RWPE2 (cell line): ENCODE measurements around the gene ETAA1.

ENCODE experiments used
- ATAC-seq: fragments of 200-7000 bp; cut with Tn5 transposase; 3 replicates; pipeline ENCODE4 v1.9.1; 2021; ENCODE audit warnings: low read depth
- DNase-seq: peaks from one replicate; pipeline ENCODE4 v3.0.0-alpha.2; 2020; ENCODE audit warnings: low spot score
- H3K27ac ChIP-seq: fragments of 450-650 bp; 2 replicates; pipeline ENCODE4 v1.5.1; 2017; ENCODE audit warnings: mild to moderate bottlenecking; ENCODE audit not compliant: poor library complexity, severe bottlenecking
- H3K27me3 ChIP-seq: fragments of 250-450 bp; sonication (Bioruptor Pico); 2 replicates; pipeline ENCODE4 v1.5.1; 2021; ENCODE audit warnings: mild to moderate bottlenecking, moderate library complexity; ENCODE audit not compliant: insufficient read depth, poor library complexity, severe bottlenecking
- H3K36me3 ChIP-seq: fragments of 250-450 bp; sonication (Bioruptor Pico); 2 replicates; pipeline ENCODE4 v1.5.1; 2020; ENCODE audit warnings: low read depth, mild to moderate bottlenecking, moderate library complexity
- H3K4me1 ChIP-seq: fragments of 250-450 bp; sonication (Bioruptor Pico); 2 replicates; pipeline ENCODE4 v1.5.1; 2021; ENCODE audit warnings: mild to moderate bottlenecking, moderate library complexity; ENCODE audit not compliant: insufficient read depth, poor library complexity, severe bottlenecking
- H3K4me3 ChIP-seq: fragments of 250-450 bp; sonication (Bioruptor Pico); 2 replicates; pipeline ENCODE4 v1.5.1; 2021; ENCODE audit warnings: mild to moderate bottlenecking, moderate library complexity; ENCODE audit not compliant: severe bottlenecking
- H3K9me3 ChIP-seq: fragments of 250-450 bp; sonication (Bioruptor Pico); 2 replicates; pipeline ENCODE4 v1.5.1; 2021; ENCODE audit warnings: mild to moderate bottlenecking, moderate library complexity; ENCODE audit not compliant: severe bottlenecking
- TF ChIP-seq, protein P1 (sequence below): fragments of 450-650 bp; IDR thresholded peaks from one replicate; pipeline ENCODE4 v1.5.1; 2017; ENCODE audit warnings: mild to moderate bottlenecking, moderate library complexity; ENCODE audit not compliant: poor library complexity, severe bottlenecking

The ETAA1 gene

DNA sequence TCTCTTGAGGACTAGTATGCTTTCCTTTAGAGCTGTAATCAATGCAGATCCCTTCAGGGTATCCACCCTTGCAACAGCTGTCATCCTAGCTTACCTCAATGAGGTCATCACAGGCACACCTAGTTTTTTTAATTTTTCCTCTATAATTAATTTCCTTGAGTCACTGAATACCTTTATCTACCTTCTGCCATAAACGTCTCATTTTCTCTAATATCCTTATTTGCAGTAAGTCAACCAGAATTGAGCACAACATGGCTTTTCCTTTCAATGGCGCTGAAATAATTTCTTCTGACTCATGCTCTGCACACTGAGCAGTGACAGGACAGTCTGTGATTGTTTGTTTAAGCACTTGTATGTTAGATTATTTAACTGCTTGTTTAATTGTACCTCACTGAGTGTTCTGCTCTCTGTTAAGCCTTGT, 49.4 kb downstream of the ETAA1 start:
- DNase-seq (no peak), ATAC-seq (peak; percentile 60)
- no peaks in the 10 kb centered on the region for H3K27me3 ChIP-seq
- H3K36me3 ChIP-seq, result no peaks in the 10 kb centered on the region
- H3K9me3 ChIP-seq, result no peaks in the 10 kb centered on the region
- no peak overlapping the region for H3K4me3 ChIP-seq
- TF ChIP-seq, protein P1, sequence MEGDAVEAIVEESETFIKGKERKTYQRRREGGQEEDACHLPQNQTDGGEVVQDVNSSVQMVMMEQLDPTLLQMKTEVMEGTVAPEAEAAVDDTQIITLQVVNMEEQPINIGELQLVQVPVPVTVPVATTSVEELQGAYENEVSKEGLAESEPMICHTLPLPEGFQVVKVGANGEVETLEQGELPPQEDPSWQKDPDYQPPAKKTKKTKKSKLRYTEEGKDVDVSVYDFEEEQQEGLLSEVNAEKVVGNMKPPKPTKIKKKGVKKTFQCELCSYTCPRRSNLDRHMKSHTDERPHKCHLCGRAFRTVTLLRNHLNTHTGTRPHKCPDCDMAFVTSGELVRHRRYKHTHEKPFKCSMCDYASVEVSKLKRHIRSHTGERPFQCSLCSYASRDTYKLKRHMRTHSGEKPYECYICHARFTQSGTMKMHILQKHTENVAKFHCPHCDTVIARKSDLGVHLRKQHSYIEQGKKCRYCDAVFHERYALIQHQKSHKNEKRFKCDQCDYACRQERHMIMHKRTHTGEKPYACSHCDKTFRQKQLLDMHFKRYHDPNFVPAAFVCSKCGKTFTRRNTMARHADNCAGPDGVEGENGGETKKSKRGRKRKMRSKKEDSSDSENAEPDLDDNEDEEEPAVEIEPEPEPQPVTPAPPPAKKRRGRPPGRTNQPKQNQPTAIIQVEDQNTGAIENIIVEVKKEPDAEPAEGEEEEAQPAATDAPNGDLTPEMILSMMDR, result no peak
- peaks cover 38% of the 10 kb centered on the region for H3K4me1 ChIP-seq
- peak overlapping the region; percentile 60 for H3K27ac ChIP-seq

DNA sequence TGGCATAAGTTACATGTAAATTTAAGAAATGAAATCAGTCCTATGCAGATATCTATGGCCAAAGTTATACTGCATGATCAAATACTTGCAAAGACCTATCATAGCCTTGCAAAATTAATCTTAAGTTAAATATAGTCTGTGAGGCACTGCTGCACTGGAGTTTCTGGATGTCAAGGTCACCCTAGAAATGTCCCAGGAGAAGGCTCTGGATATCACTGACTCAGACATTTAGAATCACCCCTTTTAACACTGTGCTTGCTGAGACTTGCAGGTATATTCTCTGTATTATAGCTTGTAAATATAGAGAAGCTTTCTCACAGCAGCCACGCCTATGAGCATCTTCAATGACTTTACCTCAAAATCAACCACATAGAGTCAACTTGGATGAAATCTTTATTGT, 51.5 kb downstream of the ETAA1 start:
- Histone ChIP-seq H3K4me1 (peaks cover 50% of the 10 kb centered on the region), H3K9me3 (no peaks in the 10 kb centered on the region), H3K27ac (peak overlapping the region; percentile 46), H3K36me3 (no peaks in the 10 kb centered on the region), H3K27me3 (no peaks in the 10 kb centered on the region), H3K4me3 (no peak overlapping the region)
- peak; percentile 63 for ATAC-seq
- no peak for DNase-seq
- TF ChIP-seq, protein P1, result no peak

DNA sequence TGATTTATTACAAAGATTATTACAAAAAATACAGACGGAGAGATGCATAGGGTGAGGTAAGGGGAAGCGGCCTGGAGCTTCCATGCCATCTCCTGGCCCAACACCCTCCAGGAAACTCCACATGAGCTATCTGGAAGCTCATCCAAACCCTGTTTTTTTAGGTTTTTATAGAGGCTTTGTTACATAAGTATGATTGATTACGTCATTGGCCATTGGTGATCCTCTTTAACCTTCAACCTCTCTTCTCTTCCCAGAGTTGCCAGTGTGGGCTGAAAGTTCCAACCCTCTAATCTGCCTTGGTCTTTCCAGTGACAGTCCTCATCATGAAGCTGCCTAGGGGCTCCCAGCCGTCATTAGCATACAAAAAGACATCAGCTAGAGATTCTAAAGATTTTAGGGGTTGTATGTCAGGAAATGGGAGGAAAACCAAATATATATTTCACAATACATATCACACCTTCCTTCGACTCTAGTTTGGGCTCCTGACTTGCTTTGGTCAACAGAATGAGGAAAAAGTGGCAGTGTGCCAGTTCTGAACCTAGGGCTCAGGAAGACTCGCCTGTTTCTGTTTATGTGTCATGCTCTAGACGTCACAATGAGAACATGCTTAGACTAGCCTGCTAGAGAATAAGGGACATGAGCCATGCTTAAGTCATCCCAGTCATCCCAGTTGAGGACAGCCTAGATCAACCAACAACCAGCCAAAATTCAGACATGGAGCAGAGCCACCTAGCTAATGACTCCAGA, 54.1 kb downstream of the ETAA1 start:
- TF ChIP-seq, protein P1, result no peak
- peak; percentile 87 for DNase-seq
- peak overlapping the region; percentile 80 for H3K27ac ChIP-seq
- H3K4me1 ChIP-seq, result peaks cover 61% of the 10 kb centered on the region
- H3K4me3 ChIP-seq, result no peak overlapping the region
- no peaks in the 10 kb centered on the region for H3K27me3 ChIP-seq
- H3K9me3 ChIP-seq, result no peaks in the 10 kb centered on the region
- H3K36me3 ChIP-seq, result no peaks in the 10 kb centered on the region
- peak; percentile 86 for ATAC-seq

DNA sequence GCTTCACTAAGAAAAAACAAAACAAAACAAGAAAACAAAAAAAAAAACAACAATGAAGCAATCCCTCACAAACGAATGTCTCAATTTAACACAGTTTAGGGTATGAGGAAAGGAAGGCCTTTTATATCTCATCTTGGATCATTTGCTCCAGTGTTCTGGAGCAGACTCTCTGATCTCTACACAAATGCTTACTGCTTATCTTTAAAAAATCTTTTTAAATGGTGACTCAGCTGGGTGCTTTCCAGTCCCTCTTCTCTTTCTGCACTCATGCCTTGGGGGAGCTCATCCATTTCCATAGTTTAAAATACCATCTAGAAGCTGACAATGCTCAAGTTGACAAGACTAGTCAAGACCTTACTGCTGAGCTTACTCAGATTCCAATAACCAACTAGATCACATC, 56.2 kb downstream of the ETAA1 start:
- Histone ChIP-seq H3K27me3 (no peaks in the 10 kb centered on the region), H3K27ac (peak overlapping the region; percentile 80), H3K36me3 (no peaks in the 10 kb centered on the region), H3K4me3 (no peak overlapping the region), H3K9me3 (no peaks in the 10 kb centered on the region), H3K4me1 (peaks cover 53% of the 10 kb centered on the region)
- DNase-seq (no peak), ATAC-seq (peak; percentile 11; the same call in 2 of the 3 replicates)
- TF ChIP-seq, protein P1, result no peak
